A549 (cell line): ENCODE data around the gene SUV39H1.

ENCODE experiments used
- MYC ChIP-seq: IDR thresholded peaks from 2 replicates; pipeline ENCODE4 v1.6.1; 2012; ENCODE audit warnings: mild to moderate bottlenecking, inconsistent platforms, low read length, improper control_type of control experiment, borderline replicate concordance
- POLR2A ChIP-seq: IDR thresholded peaks from 2 replicates; pipeline ENCODE4 v1.6.1; 2012; ENCODE audit warnings: mild to moderate bottlenecking, low read length
- RFX5 ChIP-seq: fragments of 450-650 bp; IDR thresholded peaks from 2 replicates; pipeline ENCODE4 v1.7.1; 2014; ENCODE audit warnings: antibody characterized with exemption, mild to moderate bottlenecking, moderate library complexity
- SREBF2 ChIP-seq: fragments of 450-650 bp; IDR thresholded peaks from 2 replicates; pipeline ENCODE4 v1.6.1; 2014; ENCODE audit warnings: mild to moderate bottlenecking, moderate library complexity
- TF ChIP-seq, protein P1 (sequence below): fragments of >200 bp; sonication (Bioruptor Twin); formaldehyde crosslinking; IDR thresholded peaks from 3 replicates; pipeline ENCODE4 v1.5.1; 2016
- TF ChIP-seq, protein P2 (sequence below): IDR thresholded peaks from 2 replicates; pipeline ENCODE4 v1.6.1; 2012
- TF ChIP-seq, protein P3 (sequence below): fragments of 200-600 bp; sonication (generic); IDR thresholded peaks from 2 replicates; pipeline ENCODE4 v1.6.1; 2016; ENCODE audit warnings: antibody characterized with exemption, mild to moderate bottlenecking, moderate library complexity

DNA sequence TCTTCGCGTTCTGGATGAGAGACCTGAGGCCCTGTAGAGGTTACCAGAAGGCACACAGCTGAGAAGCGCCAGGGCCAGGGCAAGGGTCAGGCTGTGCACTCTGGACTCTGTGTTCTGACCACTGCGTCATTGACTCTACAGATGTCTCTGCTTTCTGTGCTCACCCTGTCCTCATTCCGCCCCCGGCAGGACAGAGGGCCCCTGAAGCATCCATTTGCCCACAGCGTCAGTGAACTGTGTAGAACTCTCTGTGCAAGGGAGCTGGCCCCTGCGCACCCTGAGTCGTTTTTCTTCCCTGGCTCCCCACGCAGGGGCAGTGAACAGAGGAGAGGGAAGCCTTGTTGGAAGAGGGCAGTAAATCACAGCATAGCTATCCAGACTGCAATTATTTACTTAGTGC, 19.0 kb upstream of the SUV39H1 start:
- TF ChIP-seq, protein P1, sequence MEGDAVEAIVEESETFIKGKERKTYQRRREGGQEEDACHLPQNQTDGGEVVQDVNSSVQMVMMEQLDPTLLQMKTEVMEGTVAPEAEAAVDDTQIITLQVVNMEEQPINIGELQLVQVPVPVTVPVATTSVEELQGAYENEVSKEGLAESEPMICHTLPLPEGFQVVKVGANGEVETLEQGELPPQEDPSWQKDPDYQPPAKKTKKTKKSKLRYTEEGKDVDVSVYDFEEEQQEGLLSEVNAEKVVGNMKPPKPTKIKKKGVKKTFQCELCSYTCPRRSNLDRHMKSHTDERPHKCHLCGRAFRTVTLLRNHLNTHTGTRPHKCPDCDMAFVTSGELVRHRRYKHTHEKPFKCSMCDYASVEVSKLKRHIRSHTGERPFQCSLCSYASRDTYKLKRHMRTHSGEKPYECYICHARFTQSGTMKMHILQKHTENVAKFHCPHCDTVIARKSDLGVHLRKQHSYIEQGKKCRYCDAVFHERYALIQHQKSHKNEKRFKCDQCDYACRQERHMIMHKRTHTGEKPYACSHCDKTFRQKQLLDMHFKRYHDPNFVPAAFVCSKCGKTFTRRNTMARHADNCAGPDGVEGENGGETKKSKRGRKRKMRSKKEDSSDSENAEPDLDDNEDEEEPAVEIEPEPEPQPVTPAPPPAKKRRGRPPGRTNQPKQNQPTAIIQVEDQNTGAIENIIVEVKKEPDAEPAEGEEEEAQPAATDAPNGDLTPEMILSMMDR, result no peak
- no peak for TF ChIP-seq RFX5
- TF ChIP-seq MYC, result no peak
- no peak for TF ChIP-seq POLR2A
- TF ChIP-seq, protein P2, sequence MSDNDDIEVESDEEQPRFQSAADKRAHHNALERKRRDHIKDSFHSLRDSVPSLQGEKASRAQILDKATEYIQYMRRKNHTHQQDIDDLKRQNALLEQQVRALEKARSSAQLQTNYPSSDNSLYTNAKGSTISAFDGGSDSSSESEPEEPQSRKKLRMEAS, result no peak
- TF ChIP-seq, protein P3, sequence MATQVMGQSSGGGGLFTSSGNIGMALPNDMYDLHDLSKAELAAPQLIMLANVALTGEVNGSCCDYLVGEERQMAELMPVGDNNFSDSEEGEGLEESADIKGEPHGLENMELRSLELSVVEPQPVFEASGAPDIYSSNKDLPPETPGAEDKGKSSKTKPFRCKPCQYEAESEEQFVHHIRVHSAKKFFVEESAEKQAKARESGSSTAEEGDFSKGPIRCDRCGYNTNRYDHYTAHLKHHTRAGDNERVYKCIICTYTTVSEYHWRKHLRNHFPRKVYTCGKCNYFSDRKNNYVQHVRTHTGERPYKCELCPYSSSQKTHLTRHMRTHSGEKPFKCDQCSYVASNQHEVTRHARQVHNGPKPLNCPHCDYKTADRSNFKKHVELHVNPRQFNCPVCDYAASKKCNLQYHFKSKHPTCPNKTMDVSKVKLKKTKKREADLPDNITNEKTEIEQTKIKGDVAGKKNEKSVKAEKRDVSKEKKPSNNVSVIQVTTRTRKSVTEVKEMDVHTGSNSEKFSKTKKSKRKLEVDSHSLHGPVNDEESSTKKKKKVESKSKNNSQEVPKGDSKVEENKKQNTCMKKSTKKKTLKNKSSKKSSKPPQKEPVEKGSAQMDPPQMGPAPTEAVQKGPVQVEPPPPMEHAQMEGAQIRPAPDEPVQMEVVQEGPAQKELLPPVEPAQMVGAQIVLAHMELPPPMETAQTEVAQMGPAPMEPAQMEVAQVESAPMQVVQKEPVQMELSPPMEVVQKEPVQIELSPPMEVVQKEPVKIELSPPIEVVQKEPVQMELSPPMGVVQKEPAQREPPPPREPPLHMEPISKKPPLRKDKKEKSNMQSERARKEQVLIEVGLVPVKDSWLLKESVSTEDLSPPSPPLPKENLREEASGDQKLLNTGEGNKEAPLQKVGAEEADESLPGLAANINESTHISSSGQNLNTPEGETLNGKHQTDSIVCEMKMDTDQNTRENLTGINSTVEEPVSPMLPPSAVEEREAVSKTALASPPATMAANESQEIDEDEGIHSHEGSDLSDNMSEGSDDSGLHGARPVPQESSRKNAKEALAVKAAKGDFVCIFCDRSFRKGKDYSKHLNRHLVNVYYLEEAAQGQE, result no peak
- no peak for TF ChIP-seq SREBF2
